Measurements from ENCODE around the gene ASGR1. TPM values are rescaled to one million over a fixed set of nuclear protein-coding genes. Genes with fewer than 3 reads are reported as not detected.

Gene ASGR1
- total and polyA plus RNA-seq, 2 experiments from 2014 or later = 0.75 to 0.97 TPM

GRCh38 chr17:7219812-7220592 lies 40.8 kb upstream of the ASGR1 start, which contains the start of the genes ACADVL and DLG4:
Gene ACADVL, plus strand, starts transcription at chr17:7219938. Its CDS starts 47 bp downstream, at chr17:7219985.
Gene DLG4, minus strand, starts transcription at chr17:7219836.
- H3K79me2 ChIP-seq (ENCODE audit: insufficient read depth) = peaks cover 53% of the 10 kb centered on the region
- DNase-seq = peak; percentile 98
- H3F3A ChIP-seq (ENCODE audit: insufficient read depth) = peaks cover 26% of the 10 kb centered on the region
- H3K9ac ChIP-seq = peak within 1 kb of the TSS; percentile 91
- peak within 1 kb of the TSS; percentile 74 for H2AFZ ChIP-seq
- in situ Hi-C loops (cut with MboI) = no loop called here
- no peaks in the 10 kb centered on the region for H4K20me1 ChIP-seq (ENCODE audit: insufficient read depth)
- H3K27ac ChIP-seq = peak within 1 kb of the TSS; percentile 86
- H3K27me3 ChIP-seq (replicated peaks; ENCODE audit: insufficient read depth) = no peaks in the 10 kb centered on the region
- TF ChIP-seq EZH2phosphoT487 (IDR thresholded peaks at IDR 0.05; ENCODE audit: insufficient read depth, low read depth) (no peak), EZH2 (IDR thresholded peaks at IDR 0.05; ENCODE audit: insufficient read depth, poor library complexity, severe bottlenecking) (no peak)
- peaks cover 29% of the 10 kb centered on the region for H3K4me1 ChIP-seq (ENCODE audit: insufficient read depth)
- H3K9me3 ChIP-seq (ENCODE audit: low read depth) = no peaks in the 10 kb centered on the region
- H3K4me3 ChIP-seq = peak within 1 kb of the TSS; percentile 81
- WGBS, 2 experiments (ENCODE audit: low coverage in 1 of 2, low lambda C conversion rate in 2 of 2, missing lambda C conversion rate in 2 of 2) = 1 to 2% methylated on average over 57 to 60 of the region's 63 CpGs
- H3K36me3 ChIP-seq (ENCODE audit: low read depth) = peaks cover 15% of the 10 kb centered on the region; the same call in 1 of the 2 replicates
- peak within 1 kb of the TSS; percentile 91 for H3K4me2 ChIP-seq (ENCODE audit: unreplicated experiment)
- no peaks in the 10 kb centered on the region for H3K9me2 ChIP-seq (ENCODE audit: insufficient read depth)

GRCh38 chr17:7219229-7219811 lies 40.1 kb upstream of the ASGR1 start:
- no peaks in the 10 kb centered on the region for H3K9me2 ChIP-seq (ENCODE audit: insufficient read depth)
- no peaks in the 10 kb centered on the region for H4K20me1 ChIP-seq (ENCODE audit: insufficient read depth)
- H3F3A ChIP-seq (ENCODE audit: insufficient read depth) = peaks cover 22% of the 10 kb centered on the region
- H3K27ac ChIP-seq = peak overlapping the region; percentile 86
- in situ Hi-C loops (cut with MboI) = no loop called here
- no peak for TF ChIP-seq EZH2 (IDR thresholded peaks at IDR 0.05; ENCODE audit: insufficient read depth, poor library complexity, severe bottlenecking)
- no peak for TF ChIP-seq EZH2phosphoT487 (IDR thresholded peaks at IDR 0.05; ENCODE audit: insufficient read depth, low read depth)
- peaks cover 15% of the 10 kb centered on the region; the same call in 1 of the 2 replicates for H3K36me3 ChIP-seq (ENCODE audit: low read depth)
- peak overlapping the region; percentile 81 for H3K4me3 ChIP-seq
- DNase-seq = no peak
- H3K9ac ChIP-seq = peak overlapping the region; percentile 91
- H3K79me2 ChIP-seq (ENCODE audit: insufficient read depth) = peaks cover 53% of the 10 kb centered on the region
- H3K27me3 ChIP-seq (replicated peaks; ENCODE audit: insufficient read depth) = no peaks in the 10 kb centered on the region
- peak overlapping the region; percentile 74 for H2AFZ ChIP-seq
- WGBS, 2 experiments (ENCODE audit: low coverage in 1 of 2, low lambda C conversion rate in 2 of 2, missing lambda C conversion rate in 2 of 2) = 17 to 22% methylated on average over 12 of the region's 12 CpGs
- H3K9me3 ChIP-seq (ENCODE audit: low read depth) = no peaks in the 10 kb centered on the region
- H3K4me1 ChIP-seq (ENCODE audit: insufficient read depth) = peaks cover 29% of the 10 kb centered on the region
- H3K4me2 ChIP-seq (ENCODE audit: unreplicated experiment) = peak overlapping the region; percentile 91

- H3K4me2 ChIP-seq (ENCODE audit: unreplicated experiment) = no peak overlapping the region
- TF ChIP-seq EZH2phosphoT487 (IDR thresholded peaks at IDR 0.05; ENCODE audit: insufficient read depth, low read depth) (no peak), EZH2 (IDR thresholded peaks at IDR 0.05; ENCODE audit: insufficient read depth, poor library complexity, severe bottlenecking) (no peak)
Measured at GRCh38 chr17:7218758-7219157, 39.6 kb upstream of the ASGR1 start.

GRCh38 chr17:7218166-7218565 lies 39.0 kb upstream of the ASGR1 start:
- TF ChIP-seq EZH2 (IDR thresholded peaks at IDR 0.05; ENCODE audit: insufficient read depth, poor library complexity, severe bottlenecking) (no peak), EZH2phosphoT487 (IDR thresholded peaks at IDR 0.05; ENCODE audit: insufficient read depth, low read depth) (no peak)
- peaks cover 34% of the 10 kb centered on the region for H3K4me1 ChIP-seq (ENCODE audit: insufficient read depth)
- H3K36me3 ChIP-seq (ENCODE audit: low read depth) = peaks cover 8% of the 10 kb centered on the region; the same call in 1 of the 2 replicates
- peak overlapping the region; percentile 77 for H3K9ac ChIP-seq
- in situ Hi-C loops (cut with MboI) = no loop called here
- H2AFZ ChIP-seq = peak overlapping the region; percentile 84
- no peaks in the 10 kb centered on the region for H3K27me3 ChIP-seq (replicated peaks; ENCODE audit: insufficient read depth)
- H3K9me2 ChIP-seq (ENCODE audit: insufficient read depth) = no peaks in the 10 kb centered on the region
- 56 to 72% methylated on average over 5 to 6 of the region's 6 CpGs for WGBS, 2 experiments (ENCODE audit: low coverage in 1 of 2, low lambda C conversion rate in 2 of 2, missing lambda C conversion rate in 2 of 2)
- peaks cover 24% of the 10 kb centered on the region for H3F3A ChIP-seq (ENCODE audit: insufficient read depth)
- no peaks in the 10 kb centered on the region for H4K20me1 ChIP-seq (ENCODE audit: insufficient read depth)
- peak overlapping the region; percentile 37; the same call in 1 of the 2 replicates for H3K27ac ChIP-seq
- peak overlapping the region; percentile 70 for H3K4me3 ChIP-seq
- H3K79me2 ChIP-seq (ENCODE audit: insufficient read depth) = peaks cover 64% of the 10 kb centered on the region
- no peak for DNase-seq
- H3K4me2 ChIP-seq (ENCODE audit: unreplicated experiment) = peak overlapping the region; percentile 78
- no peaks in the 10 kb centered on the region for H3K9me3 ChIP-seq (ENCODE audit: low read depth)

More at GRCh38 chr17:7218758-7219157, 39.6 kb upstream of the ASGR1 start:
- DNase-seq = no peak
- H3K27me3 ChIP-seq (replicated peaks; ENCODE audit: insufficient read depth) = no peaks in the 10 kb centered on the region
- no peaks in the 10 kb centered on the region for H3K9me3 ChIP-seq (ENCODE audit: low read depth)
- H3K27ac ChIP-seq = peak overlapping the region; percentile 86; the same call in 1 of the 2 replicates
- peaks cover 34% of the 10 kb centered on the region for H3K4me1 ChIP-seq (ENCODE audit: insufficient read depth)
- no peak overlapping the region for H3K9ac ChIP-seq
- no peak overlapping the region for H3K4me3 ChIP-seq
- H4K20me1 ChIP-seq (ENCODE audit: insufficient read depth) = no peaks in the 10 kb centered on the region
- H3K79me2 ChIP-seq (ENCODE audit: insufficient read depth) = peaks cover 58% of the 10 kb centered on the region
- WGBS, 2 experiments (ENCODE audit: low coverage in 1 of 2, low lambda C conversion rate in 2 of 2, missing lambda C conversion rate in 2 of 2) = 55 to 72% methylated on average over 4 to 6 of the region's 6 CpGs
- peaks cover 22% of the 10 kb centered on the region for H3F3A ChIP-seq (ENCODE audit: insufficient read depth)
- H3K9me2 ChIP-seq (ENCODE audit: insufficient read depth) = no peaks in the 10 kb centered on the region
- in situ Hi-C loops (cut with MboI) = no loop called here
- H2AFZ ChIP-seq = 0 out of 2 replicates have a peak overlapping the region, but pooled peaks have one; percentile 74
- peaks cover 14% of the 10 kb centered on the region; the same call in 1 of the 2 replicates for H3K36me3 ChIP-seq (ENCODE audit: low read depth)
